ENCODE results near the gene SCG2. TPM values are rescaled to one million over a fixed set of nuclear protein-coding genes. Genes with fewer than 3 reads are reported as not detected.

The SCG2 gene
- total RNA-seq, 5 donors from 2014 or later (not counting 1 experiment from before 2014, with no cell fraction given) = not detected

GRCh38 chr2:223626716-223627115 lies 24.6 kb upstream of the SCG2 start:
- H3K27me3 ChIP-seq (replicated peaks in 1 of 2; ENCODE audit: control insufficient read depth in 2 of 2, extremely low read depth in 1 of 2, insufficient read depth in 2 of 2, low read length in 1 of 2) = no peaks in the 10 kb centered on the region
- CTCF ChIA-PET = no interaction called here
- H3K27ac Mint-ChIP-seq = no peak overlapping the region

GRCh38 chr2:223625652-223626051 lies 23.5 kb upstream of the SCG2 start:
- H3K4me1 Mint-ChIP-seq = no peaks in the 10 kb centered on the region
- ChIA-PET POLR2A (no interaction called here), CTCF (interaction anchor here in 1 of 2 donors (0.6 kb wide), 1 partner anchor 859 kb away, joined by 4 read pairs; no protein-coding TSS in a partner anchor)
- no peaks in the 10 kb centered on the region for H3K36me3 Mint-ChIP-seq
- DNase-seq (no peak), ATAC-seq (replicated peaks in 1 of 4) (no peak)
- Histone ChIP-seq H3K27me3 (replicated peaks in 1 of 2; ENCODE audit: control insufficient read depth in 2 of 2, extremely low read depth in 1 of 2, insufficient read depth in 2 of 2, low read length in 1 of 2) (no peaks in the 10 kb centered on the region), H3K4me1 (ENCODE audit: control insufficient read depth in 1 of 2, extremely low read depth in 1 of 2, insufficient read depth in 2 of 2, low read length in 2 of 2) (no peaks in the 10 kb centered on the region), H3K9me3 (no peaks in the 10 kb centered on the region), H3K27ac (ENCODE audit: low read length) (no peak overlapping the region), H3K4me3 (ENCODE audit: control insufficient read depth in 1 of 2, extremely low read depth in 1 of 2, low read length in 1 of 2) (no peak overlapping the region), H3K36me3 (ENCODE audit: control insufficient read depth in 2 of 2, extremely low read depth in 1 of 2, insufficient read depth in 1 of 2, low read length in 1 of 2) (no peaks in the 10 kb centered on the region)
- WGBS (ENCODE audit: insufficient coverage) = no CpG with 5 or more reads among the region's 1 CpG
- H3K27me3 Mint-ChIP-seq = peaks cover 8 to 12% of the 10 kb centered on the region in 2 donors
- no peak overlapping the region for H3K27ac Mint-ChIP-seq
- H3K4me3 Mint-ChIP-seq = no peak overlapping the region
- no peaks in the 10 kb centered on the region for H3K9me3 Mint-ChIP-seq

More at GRCh38 chr2:223626716-223627115, 24.6 kb upstream of the SCG2 start:
- H3K27ac ChIP-seq (ENCODE audit: low read length) = no peak overlapping the region
- peaks cover 8 to 15% of the 10 kb centered on the region in 2 donors for H3K27me3 Mint-ChIP-seq
- ATAC-seq (replicated peaks in 1 of 4) (no peak), DNase-seq (no peak)
- H3K9me3 Mint-ChIP-seq = peaks cover 0 to 2% (median 0%) of the 10 kb centered on the region in 3 donors
- POLR2A ChIA-PET = no interaction called here
- H3K36me3 Mint-ChIP-seq = no peaks in the 10 kb centered on the region
- H3K4me3 ChIP-seq (ENCODE audit: control insufficient read depth in 1 of 2, extremely low read depth in 1 of 2, low read length in 1 of 2) = no peak overlapping the region
- no peaks in the 10 kb centered on the region for H3K4me1 Mint-ChIP-seq
- WGBS (ENCODE audit: insufficient coverage) = no CpG with 5 or more reads among the region's 2 CpGs
- H3K4me1 ChIP-seq (ENCODE audit: control insufficient read depth in 1 of 2, extremely low read depth in 1 of 2, insufficient read depth in 2 of 2, low read length in 2 of 2) = no peaks in the 10 kb centered on the region
- no peaks in the 10 kb centered on the region for H3K9me3 ChIP-seq
- no peaks in the 10 kb centered on the region for H3K36me3 ChIP-seq (ENCODE audit: control insufficient read depth in 2 of 2, extremely low read depth in 1 of 2, insufficient read depth in 1 of 2, low read length in 1 of 2)
- no peak overlapping the region for H3K4me3 Mint-ChIP-seq

GRCh38 chr2:223621901-223622300 lies 19.7 kb upstream of the SCG2 start:
- Histone ChIP-seq H3K4me3 (ENCODE audit: control insufficient read depth in 1 of 2, extremely low read depth in 1 of 2, low read length in 1 of 2) (no peak overlapping the region), H3K4me1 (ENCODE audit: control insufficient read depth in 1 of 2, extremely low read depth in 1 of 2, insufficient read depth in 2 of 2, low read length in 2 of 2) (no peaks in the 10 kb centered on the region), H3K36me3 (ENCODE audit: control insufficient read depth in 2 of 2, extremely low read depth in 1 of 2, insufficient read depth in 1 of 2, low read length in 1 of 2) (no peaks in the 10 kb centered on the region), H3K27ac (ENCODE audit: low read length) (no peak overlapping the region), H3K27me3 (replicated peaks in 1 of 2; ENCODE audit: control insufficient read depth in 2 of 2, extremely low read depth in 1 of 2, insufficient read depth in 2 of 2, low read length in 1 of 2) (peaks cover 3% of the 10 kb centered on the region in 2 experiments), H3K9me3 (no peaks in the 10 kb centered on the region)
- peaks cover 11 to 12% of the 10 kb centered on the region in 2 donors for H3K27me3 Mint-ChIP-seq
- ATAC-seq (replicated peaks in 1 of 4) = no peak
- ChIA-PET POLR2A (no interaction called here), CTCF (no interaction called here)
- no peak overlapping the region for H3K4me3 Mint-ChIP-seq
- WGBS (ENCODE audit: insufficient coverage) = 61% methylated on average over 7 of the region's 7 CpGs
- H3K27ac Mint-ChIP-seq = no peak overlapping the region
- H3K4me1 Mint-ChIP-seq = no peaks in the 10 kb centered on the region
- no peaks in the 10 kb centered on the region for H3K36me3 Mint-ChIP-seq
- H3K9me3 Mint-ChIP-seq = no peaks in the 10 kb centered on the region
- DNase-seq = no peak

- H3K27ac ChIP-seq (ENCODE audit: low read length) = no peak overlapping the region
- no peak for DNase-seq
- CTCF ChIA-PET = no interaction called here
- Mint-ChIP-seq H3K27ac (no peak overlapping the region), H3K9me3 (no peaks in the 10 kb centered on the region), H3K27me3 (peaks cover 20 to 23% of the 10 kb centered on the region in 2 donors), H3K4me1 (no peaks in the 10 kb centered on the region), H3K4me3 (no peak overlapping the region), H3K36me3 (no peaks in the 10 kb centered on the region)
- no peaks in the 10 kb centered on the region for H3K9me3 ChIP-seq
- ATAC-seq (replicated peaks in 1 of 4) = no peak
- WGBS (ENCODE audit: insufficient coverage) = 80% methylated on average over 5 of the region's 7 CpGs
- no peaks in the 10 kb centered on the region for H3K36me3 ChIP-seq (ENCODE audit: control insufficient read depth in 2 of 2, extremely low read depth in 1 of 2, insufficient read depth in 1 of 2, low read length in 1 of 2)
- H3K27me3 ChIP-seq (replicated peaks in 1 of 2; ENCODE audit: control insufficient read depth in 2 of 2, extremely low read depth in 1 of 2, insufficient read depth in 2 of 2, low read length in 1 of 2) = peaks cover 3 to 9% of the 10 kb centered on the region in 2 experiments
- POLR2A ChIA-PET = no interaction called here
- no peak overlapping the region for H3K4me3 ChIP-seq (ENCODE audit: control insufficient read depth in 1 of 2, extremely low read depth in 1 of 2, low read length in 1 of 2)
- H3K4me1 ChIP-seq (ENCODE audit: control insufficient read depth in 1 of 2, extremely low read depth in 1 of 2, insufficient read depth in 2 of 2, low read length in 2 of 2) = no peaks in the 10 kb centered on the region
Observed at GRCh38 chr2:223619486-223620129, 17.4 kb upstream of the SCG2 start.

- no peaks in the 10 kb centered on the region for H3K36me3 Mint-ChIP-seq
- H3K4me3 Mint-ChIP-seq = no peak overlapping the region
- no peaks in the 10 kb centered on the region for H3K4me1 Mint-ChIP-seq
- Histone ChIP-seq H3K36me3 (ENCODE audit: control insufficient read depth in 2 of 2, extremely low read depth in 1 of 2, insufficient read depth in 1 of 2, low read length in 1 of 2) (no peaks in the 10 kb centered on the region), H3K9me3 (no peaks in the 10 kb centered on the region), H3K4me1 (ENCODE audit: control insufficient read depth in 1 of 2, extremely low read depth in 1 of 2, insufficient read depth in 2 of 2, low read length in 2 of 2) (no peaks in the 10 kb centered on the region), H3K27me3 (replicated peaks in 1 of 2; ENCODE audit: control insufficient read depth in 2 of 2, extremely low read depth in 1 of 2, insufficient read depth in 2 of 2, low read length in 1 of 2) (peaks cover 3 to 11% of the 10 kb centered on the region in 2 experiments), H3K4me3 (ENCODE audit: control insufficient read depth in 1 of 2, extremely low read depth in 1 of 2, low read length in 1 of 2) (no peak overlapping the region), H3K27ac (ENCODE audit: low read length) (no peak overlapping the region)
- ChIA-PET CTCF (no interaction called here), POLR2A (no interaction called here)
- ATAC-seq (replicated peaks in 1 of 4) (no peak), DNase-seq (no peak)
- H3K9me3 Mint-ChIP-seq = no peaks in the 10 kb centered on the region
- no peak overlapping the region for H3K27ac Mint-ChIP-seq
- WGBS (ENCODE audit: insufficient coverage) = 11% methylated on average over 8 of the region's 13 CpGs
- peaks cover 32 to 35% of the 10 kb centered on the region in 2 donors for H3K27me3 Mint-ChIP-seq
Observed at GRCh38 chr2:223618172-223619035, 16.2 kb upstream of the SCG2 start.

GRCh38 chr2:223614534-223614933 lies 12.4 kb upstream of the SCG2 start:
- Histone ChIP-seq H3K9me3 (no peaks in the 10 kb centered on the region), H3K27me3 (replicated peaks in 1 of 2; ENCODE audit: control insufficient read depth in 2 of 2, extremely low read depth in 1 of 2, insufficient read depth in 2 of 2, low read length in 1 of 2) (peaks cover 3 to 18% of the 10 kb centered on the region in 2 experiments), H3K4me3 (ENCODE audit: control insufficient read depth in 1 of 2, extremely low read depth in 1 of 2, low read length in 1 of 2) (no peak overlapping the region), H3K36me3 (ENCODE audit: control insufficient read depth in 2 of 2, extremely low read depth in 1 of 2, insufficient read depth in 1 of 2, low read length in 1 of 2) (no peaks in the 10 kb centered on the region), H3K27ac (ENCODE audit: low read length) (no peak overlapping the region), H3K4me1 (ENCODE audit: control insufficient read depth in 1 of 2, extremely low read depth in 1 of 2, insufficient read depth in 2 of 2, low read length in 2 of 2) (no peaks in the 10 kb centered on the region)
- no peak for ATAC-seq (replicated peaks in 1 of 4)
- H3K9me3 Mint-ChIP-seq = peaks cover 0 to 6% (median 4%) of the 10 kb centered on the region in 3 donors
- WGBS (ENCODE audit: insufficient coverage) = no CpG with 5 or more reads among the region's 1 CpG
- H3K36me3 Mint-ChIP-seq = no peaks in the 10 kb centered on the region
- no peaks in the 10 kb centered on the region for H3K4me1 Mint-ChIP-seq
- ChIA-PET CTCF (no interaction called here), POLR2A (no interaction called here)
- H3K27me3 Mint-ChIP-seq = peaks cover 43 to 44% of the 10 kb centered on the region in 2 donors
- no peak for DNase-seq
- no peak overlapping the region for H3K27ac Mint-ChIP-seq
- H3K4me3 Mint-ChIP-seq = no peak overlapping the region

Data from T-cell (primary cell).